Colonic mucosa (tissue), 4 donors: ENCODE data around the gene GNAT2. TPM values are rescaled to one million over a fixed set of nuclear protein-coding genes. Genes with fewer than 3 reads are reported as not detected.

Source experiments
- DNase-seq: peaks from one replicate; pipeline ENCODE4 v3.0.0-alpha.2; 2020
- H3K27ac ChIP-seq: fragments of 200-600 bp; one replicate; pipeline ENCODE4 v1.8.0; 2021
- H3K27me3 ChIP-seq: fragments of 200-600 bp; one replicate; pipeline ENCODE4 v1.8.0; 2021
- H3K36me3 ChIP-seq: fragments of 200-600 bp; one replicate; pipeline ENCODE4 v1.8.0; 2021
- H3K4me1 ChIP-seq: fragments of 200-600 bp; one replicate; pipeline ENCODE4 v1.8.0; 2021; ENCODE audit warnings: mild to moderate bottlenecking
- H3K4me3 ChIP-seq: fragments of 200-600 bp; one replicate; pipeline ENCODE4 v1.8.0; 2021
- H3K9ac ChIP-seq, 2 donors: one replicate each; pipeline ENCODE4 v1.7.0; 2013; ENCODE audit warnings: control low read depth in 2 of 2, low read depth in 2 of 2, low read length in 2 of 2
- H3K9me3 ChIP-seq: fragments of 200-600 bp; one replicate; pipeline ENCODE4 v1.8.0; 2021
- intact Hi-C: fragments of 100-400 bp; cut with DNase I; formaldehyde crosslinking; loops from one replicate; pipeline ENCODE4 v1.14.1; 2022
- total RNA-seq, 2 donors: library from RNA; stranded (reverse); fragmentation: NEBNext Ultra II Directional in 1 of 2; extraction: Animal tissue kit (Norgen Biotek cat#: 25700) in 1 of 2; gene quantifications; one replicate each; pipeline ENCODE4 v1.2.1, GENCODE V29; 2021
- TF ChIP-seq, protein P1 (sequence below): fragments of 200-600 bp; IDR thresholded peaks from one replicate; pipeline ENCODE4 v1.8.0; 2022; ENCODE audit warnings: antibody characterized with exemption, mild to moderate bottlenecking
- donor health status: healthy.
- donor health status: DM: no; HTN: no; CAD: no.
- donor health status: DM: no; HTN: no; CAD: no.

GNAT2 gene
- total RNA-seq, 2 donors from 2014 or later, result 0.32 TPM; not detected in 1

DNA sequence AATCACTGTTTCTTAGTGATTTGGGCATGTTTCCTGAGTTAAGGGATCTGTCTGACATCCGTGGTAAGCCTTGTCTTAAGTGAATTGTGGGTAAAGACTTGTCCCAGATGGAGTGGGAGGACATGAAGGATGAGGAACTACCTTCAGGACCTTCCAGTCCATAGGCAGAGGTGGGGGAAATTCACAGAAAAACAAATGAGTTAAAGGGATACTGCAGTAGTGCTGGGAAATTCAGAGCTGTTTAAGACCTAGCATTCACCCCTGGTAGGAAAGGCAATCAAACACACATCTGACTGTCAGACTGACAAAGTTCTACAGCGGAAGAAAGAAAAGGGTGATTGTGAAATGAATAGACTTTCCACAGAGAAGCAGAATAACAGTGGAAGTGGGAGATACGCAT, 3.0 kb downstream of the GNAT2 start:
- no peak overlapping the region for H3K27ac ChIP-seq
- no peak overlapping the region for H3K4me3 ChIP-seq
- peaks cover 12% of the 10 kb centered on the region for H3K4me1 ChIP-seq
- TF ChIP-seq, protein P1, sequence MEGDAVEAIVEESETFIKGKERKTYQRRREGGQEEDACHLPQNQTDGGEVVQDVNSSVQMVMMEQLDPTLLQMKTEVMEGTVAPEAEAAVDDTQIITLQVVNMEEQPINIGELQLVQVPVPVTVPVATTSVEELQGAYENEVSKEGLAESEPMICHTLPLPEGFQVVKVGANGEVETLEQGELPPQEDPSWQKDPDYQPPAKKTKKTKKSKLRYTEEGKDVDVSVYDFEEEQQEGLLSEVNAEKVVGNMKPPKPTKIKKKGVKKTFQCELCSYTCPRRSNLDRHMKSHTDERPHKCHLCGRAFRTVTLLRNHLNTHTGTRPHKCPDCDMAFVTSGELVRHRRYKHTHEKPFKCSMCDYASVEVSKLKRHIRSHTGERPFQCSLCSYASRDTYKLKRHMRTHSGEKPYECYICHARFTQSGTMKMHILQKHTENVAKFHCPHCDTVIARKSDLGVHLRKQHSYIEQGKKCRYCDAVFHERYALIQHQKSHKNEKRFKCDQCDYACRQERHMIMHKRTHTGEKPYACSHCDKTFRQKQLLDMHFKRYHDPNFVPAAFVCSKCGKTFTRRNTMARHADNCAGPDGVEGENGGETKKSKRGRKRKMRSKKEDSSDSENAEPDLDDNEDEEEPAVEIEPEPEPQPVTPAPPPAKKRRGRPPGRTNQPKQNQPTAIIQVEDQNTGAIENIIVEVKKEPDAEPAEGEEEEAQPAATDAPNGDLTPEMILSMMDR, result no peak
- H3K27me3 ChIP-seq, result no peaks in the 10 kb centered on the region
- DNase-seq, result no peak
- no peak overlapping the region for H3K9ac ChIP-seq
- intact Hi-C loops, result no loop called here
- H3K36me3 ChIP-seq, result no peaks in the 10 kb centered on the region
- H3K9me3 ChIP-seq, result no peaks in the 10 kb centered on the region

GRCh38 chr1:109615879-109616278, 3.5 kb downstream of the GNAT2 start:
- no peak overlapping the region for H3K9ac ChIP-seq
- no peak overlapping the region for H3K27ac ChIP-seq
- TF ChIP-seq, protein P1, result no peak
- intact Hi-C loops, result no loop called here
- DNase-seq, result peak; percentile 23
- peaks cover 10% of the 10 kb centered on the region for H3K4me1 ChIP-seq
- H3K27me3 ChIP-seq, result no peaks in the 10 kb centered on the region
- no peaks in the 10 kb centered on the region for H3K36me3 ChIP-seq
- no peak overlapping the region for H3K4me3 ChIP-seq
- H3K9me3 ChIP-seq, result no peaks in the 10 kb centered on the region

GRCh38 chr1:109613361-109614147, 5.9 kb downstream of the GNAT2 start:
- Histone ChIP-seq H3K4me3 (no peak overlapping the region), H3K4me1 (peaks cover 3% of the 10 kb centered on the region), H3K9ac (no peak overlapping the region), H3K27me3 (no peaks in the 10 kb centered on the region), H3K9me3 (no peaks in the 10 kb centered on the region), H3K27ac (no peak overlapping the region), H3K36me3 (no peaks in the 10 kb centered on the region)
- intact Hi-C loops, result no loop called here
- DNase-seq, result no peak
- TF ChIP-seq, protein P1, result no peak

- Histone ChIP-seq H3K9me3 (no peaks in the 10 kb centered on the region), H3K4me1 (no peaks in the 10 kb centered on the region), H3K4me3 (no peak overlapping the region), H3K9ac (no peak overlapping the region), H3K27me3 (no peaks in the 10 kb centered on the region), H3K27ac (no peak overlapping the region), H3K36me3 (no peaks in the 10 kb centered on the region)
- intact Hi-C loops, result no loop called here
- TF ChIP-seq, protein P1, result no peak
- no peak for DNase-seq
Measured at GRCh38 chr1:109611308-109611990, 8.0 kb downstream of the GNAT2 start.

- Histone ChIP-seq H3K36me3 (no peaks in the 10 kb centered on the region), H3K27ac (no peak overlapping the region), H3K9me3 (no peaks in the 10 kb centered on the region), H3K27me3 (no peaks in the 10 kb centered on the region), H3K4me1 (no peaks in the 10 kb centered on the region), H3K4me3 (no peak overlapping the region), H3K9ac (no peak overlapping the region)
- no peak for DNase-seq
- intact Hi-C loops, result no loop called here
- TF ChIP-seq, protein P1, result no peak
Measured at GRCh38 chr1:109610609-109611307, 8.7 kb downstream of the GNAT2 start.
